ENCODE results near the gene FRYL. TPM values are rescaled to one million over a fixed set of nuclear protein-coding genes. Genes with fewer than 3 reads are reported as not detected.
"Not testable (repeated sequence)": the region's sequence is repeated elsewhere in the genome, so short reads cannot be mapped to it uniquely, and the experiment has no call there.

Gene FRYL
- polyA plus RNA-seq (ENCODE audit: insufficient read length in 12 of 12), result 10 to 100 TPM in 11 of 12 donors, not detected in 1; 22.3 to 75.0 (median 29.1) TPM
- long read RNA-seq, donor 1, partial matches to known transcripts, result 6 of 10 reads
- long read RNA-seq, donor 1, other reads (novel, unspliced or antisense), result 0 of 10 reads
- long read RNA-seq, donor 2, partial matches to known transcripts, result 0 of 1 reads
- long read RNA-seq, donor 2, other reads (novel, unspliced or antisense), result 0 of 1 reads
- long read RNA-seq, donor 3, result 0 reads
- long read RNA-seq, donor 4, result 0 reads
- long read RNA-seq, donor 5, result 0 reads
- long read RNA-seq, donor 6, partial matches to known transcripts, result 0 of 1 reads
- long read RNA-seq, donor 6, other reads (novel, unspliced or antisense), result 0 of 1 reads
- long read RNA-seq, donor 7, result 0 reads
- long read RNA-seq, donor 8, result 0 reads
- long read RNA-seq, donor 9, partial matches to known transcripts, result 10 of 10 reads
- long read RNA-seq, donor 9, other reads (novel, unspliced or antisense), result 0 of 10 reads
- long read RNA-seq, donor 10, result 0 reads
- long read RNA-seq, donor 11, partial matches to known transcripts, result 0 of 1 reads
- long read RNA-seq, donor 11, other reads (novel, unspliced or antisense), result 0 of 1 reads

- DNase-seq, result peak; percentile 99
Measured at GRCh38 chr4:48779998-48780864, at the start of gene FRYL. FRYL (minus strand) TSS chr4:48780279; CDS start chr4:48634410, 145,869 bp downstream.

- DNase-seq, result no peak
Measured at GRCh38 chr4:48827622-48828021, 47.5 kb upstream of the FRYL start.

GRCh38 chr4:48821431-48821830, 41.4 kb upstream of the FRYL start:
- not testable (repeated sequence) for DNase-seq

- no peak for DNase-seq
Measured at GRCh38 chr4:48816971-48817370, 36.9 kb upstream of the FRYL start.

- DNase-seq, result not testable (repeated sequence)
Measured at GRCh38 chr4:48816297-48816696, 36.2 kb upstream of the FRYL start.

GRCh38 chr4:48815483-48815882, 35.4 kb upstream of the FRYL start:
- no peak for DNase-seq

GRCh38 chr4:48813964-48814363, 33.9 kb upstream of the FRYL start:
- no peak for DNase-seq

GRCh38 chr4:48812866-48813265, 32.8 kb upstream of the FRYL start:
- DNase-seq, result no peak

- DNase-seq, result no peak
Measured at GRCh38 chr4:48804584-48805301, 24.7 kb upstream of the FRYL start.

- no peak for DNase-seq
Measured at GRCh38 chr4:48801016-48801715, 21.1 kb upstream of the FRYL start.

GRCh38 chr4:48800155-48800554, 20.1 kb upstream of the FRYL start:
- DNase-seq, result not testable (repeated sequence)

- DNase-seq, result no peak
Measured at GRCh38 chr4:48799157-48799556, 19.1 kb upstream of the FRYL start.

GRCh38 chr4:48798117-48798516, 18.0 kb upstream of the FRYL start:
- DNase-seq, result no peak

GRCh38 chr4:48796927-48797679, 17.0 kb upstream of the FRYL start:
- DNase-seq, result no peak

- no peak for DNase-seq
Measured at GRCh38 chr4:48796191-48796926, 16.3 kb upstream of the FRYL start.

GRCh38 chr4:48795108-48795507, 15.0 kb upstream of the FRYL start:
- DNase-seq, result no peak

GRCh38 chr4:48792348-48793006, 12.4 kb upstream of the FRYL start:
- no peak for DNase-seq

- DNase-seq, result no peak
Measured at GRCh38 chr4:48791313-48791712, 11.2 kb upstream of the FRYL start.

GRCh38 chr4:48790561-48790960, 10.5 kb upstream of the FRYL start:
- DNase-seq, result no peak

Measured in muscle of arm (tissue), 14 donors.